Psoas muscle (tissue), 8 donors: ENCODE data around the gene PRTN3. TPM values are rescaled to one million over a fixed set of nuclear protein-coding genes. Genes with fewer than 3 reads are reported as not detected.

Experiments
- ATAC-seq, 4 donors: fragments of 200-7000 bp; cut with Tn5 transposase; one replicate each; pipeline ENCODE4 v1.9.1; 2020; ENCODE audit warnings: moderate library complexity in 3 of 4, mild to moderate bottlenecking in 2 of 4
- DNase-seq, 2 donors: peaks; one replicate each; pipeline ENCODE4 v3.0.0-alpha.2; 2020
- H3K27ac ChIP-seq: fragments of 200-600 bp; one replicate; pipeline ENCODE4 v1.8.0; 2022
- H3K27me3 ChIP-seq, 3 donors: fragments of 200-600 bp in 1 of 3; one replicate each; pipeline versions ENCODE4 v1.6.1 to v1.8.0; 2013 to 2022; ENCODE audit warnings: low read length in 2 of 3, mild to moderate bottlenecking in 2 of 3, moderate library complexity in 1 of 3; ENCODE audit not compliant: insufficient read depth in 3 of 3
- H3K36me3 ChIP-seq, 2 donors: fragments of 200-600 bp in 1 of 2; one replicate each; pipeline versions ENCODE4 v1.6.1 to v1.8.0; 2013 to 2022; ENCODE audit warnings: low read depth in 1 of 2, mild to moderate bottlenecking in 1 of 2, moderate library complexity in 1 of 2; ENCODE audit not compliant: insufficient read depth in 1 of 2
- H3K4me1 ChIP-seq: fragments of 200-600 bp; one replicate; pipeline ENCODE4 v1.8.0; 2022
- H3K4me3 ChIP-seq: fragments of 200-600 bp; one replicate; pipeline ENCODE4 v1.8.0; 2022; ENCODE audit warnings: mild to moderate bottlenecking
- H3K9me3 ChIP-seq: fragments of 200-600 bp; one replicate; pipeline ENCODE4 v1.8.0; 2022
- WGBS, 3 donors: extraction: QIAGEN DNeasy Blood & Tissue Kit; methylation state at CpG; one replicate each; pipeline versions ENCODE4 v1.1.6 to v1.1.7; 2013; 5-methylcytosine and 5-hydroxymethylcytosine counted together
- intact Hi-C, 2 donors: fragments of 100-400 bp; cut with DNase I; formaldehyde crosslinking; loops; one replicate each; pipeline versions ENCODE4 v1.11.0 to v1.14.2; 2022
- polyA plus RNA-seq, 3 donors: library from polyadenylated mRNA; stranded (reverse); fragments of 200-250 nt; gene quantifications; one replicate each; pipeline ENCODE4 v1.2.3, GENCODE V29; 2013
- total RNA-seq, 4 donors: library from RNA; stranded (reverse); fragmentation: NEBNext Ultra II Directional in 2 of 4; extraction: Animal tissue kit (Norgen Biotek cat#: 25700) in 2 of 4; gene quantifications; one replicate each; pipeline versions ENCODE4 v1.2.1 to v1.2.4, GENCODE V29; 2021 to 2023
- TF ChIP-seq, protein P1 (sequence below): fragments of 200-600 bp; IDR thresholded peaks from one replicate; pipeline ENCODE4 v1.8.0; 2022; ENCODE audit warnings: antibody characterized with exemption
- donor health status: healthy with polysubstance abuse.
- donor health status: DM: no; HTN: no; CAD: no; lungs with moderate emphysema.
- donor health status: Bipolar disorder and iron deficiency.
- donor health status: healthy.
- donor health status: DM: yes; HTN: yes; CAD: no.
- donor health status: DM: no; HTN: no; CAD: no.
- donor health status: DM: no; HTN: no; CAD: no.
- donor health status: DM: yes; HTN: yes; CAD: no.

Gene PRTN3
- total and polyA plus RNA-seq, 7 donors = 0.04 to 0.34 (median 0.14) TPM; not detected in 3

DNA sequence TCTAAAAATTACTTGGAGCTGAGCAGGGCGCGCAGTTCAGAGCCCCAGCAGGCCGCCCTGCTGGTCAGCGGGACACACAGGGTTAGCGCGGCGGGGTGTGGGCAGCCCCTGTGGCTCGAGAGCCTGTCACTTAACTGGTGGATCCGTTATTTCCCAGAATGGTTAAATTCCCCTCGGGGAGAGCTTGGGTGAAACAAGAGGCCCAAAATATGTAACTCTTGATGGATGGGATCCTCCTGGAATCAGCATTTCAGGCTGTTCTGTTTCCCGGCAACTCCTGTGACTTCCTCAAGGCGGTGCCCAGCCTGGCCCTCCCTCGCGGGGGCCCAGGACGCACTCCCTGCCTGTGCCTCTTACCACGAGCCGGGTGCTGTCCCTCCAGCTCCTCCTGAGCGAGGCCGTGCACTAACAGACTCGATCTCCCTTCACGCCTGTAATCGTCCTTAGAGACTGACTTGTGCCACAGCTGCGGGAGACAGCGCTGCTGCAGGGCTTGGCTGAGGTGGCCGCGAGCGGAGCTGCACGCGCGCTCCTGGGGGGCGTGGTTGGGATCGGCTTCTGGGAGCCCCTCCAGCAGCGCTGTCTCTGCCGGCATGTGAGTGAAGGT is 33.9 kb upstream of the PRTN3 start:
- Histone ChIP-seq H3K4me1 (peaks cover 20% of the 10 kb centered on the region), H3K27me3 (no peaks in the 10 kb centered on the region), H3K9me3 (no peaks in the 10 kb centered on the region), H3K4me3 (no peak overlapping the region), H3K27ac (no peak overlapping the region), H3K36me3 (peaks cover 24 to 90% of the 10 kb centered on the region in 2 donors)
- DNase-seq = no peak
- no peak for ATAC-seq
- WGBS, 3 donors = 73 to 82% (median 76%) methylated on average over 34 of the region's 34 CpGs
- intact Hi-C loops = no loop called here
- TF ChIP-seq, protein P1, sequence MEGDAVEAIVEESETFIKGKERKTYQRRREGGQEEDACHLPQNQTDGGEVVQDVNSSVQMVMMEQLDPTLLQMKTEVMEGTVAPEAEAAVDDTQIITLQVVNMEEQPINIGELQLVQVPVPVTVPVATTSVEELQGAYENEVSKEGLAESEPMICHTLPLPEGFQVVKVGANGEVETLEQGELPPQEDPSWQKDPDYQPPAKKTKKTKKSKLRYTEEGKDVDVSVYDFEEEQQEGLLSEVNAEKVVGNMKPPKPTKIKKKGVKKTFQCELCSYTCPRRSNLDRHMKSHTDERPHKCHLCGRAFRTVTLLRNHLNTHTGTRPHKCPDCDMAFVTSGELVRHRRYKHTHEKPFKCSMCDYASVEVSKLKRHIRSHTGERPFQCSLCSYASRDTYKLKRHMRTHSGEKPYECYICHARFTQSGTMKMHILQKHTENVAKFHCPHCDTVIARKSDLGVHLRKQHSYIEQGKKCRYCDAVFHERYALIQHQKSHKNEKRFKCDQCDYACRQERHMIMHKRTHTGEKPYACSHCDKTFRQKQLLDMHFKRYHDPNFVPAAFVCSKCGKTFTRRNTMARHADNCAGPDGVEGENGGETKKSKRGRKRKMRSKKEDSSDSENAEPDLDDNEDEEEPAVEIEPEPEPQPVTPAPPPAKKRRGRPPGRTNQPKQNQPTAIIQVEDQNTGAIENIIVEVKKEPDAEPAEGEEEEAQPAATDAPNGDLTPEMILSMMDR = no peak

DNA sequence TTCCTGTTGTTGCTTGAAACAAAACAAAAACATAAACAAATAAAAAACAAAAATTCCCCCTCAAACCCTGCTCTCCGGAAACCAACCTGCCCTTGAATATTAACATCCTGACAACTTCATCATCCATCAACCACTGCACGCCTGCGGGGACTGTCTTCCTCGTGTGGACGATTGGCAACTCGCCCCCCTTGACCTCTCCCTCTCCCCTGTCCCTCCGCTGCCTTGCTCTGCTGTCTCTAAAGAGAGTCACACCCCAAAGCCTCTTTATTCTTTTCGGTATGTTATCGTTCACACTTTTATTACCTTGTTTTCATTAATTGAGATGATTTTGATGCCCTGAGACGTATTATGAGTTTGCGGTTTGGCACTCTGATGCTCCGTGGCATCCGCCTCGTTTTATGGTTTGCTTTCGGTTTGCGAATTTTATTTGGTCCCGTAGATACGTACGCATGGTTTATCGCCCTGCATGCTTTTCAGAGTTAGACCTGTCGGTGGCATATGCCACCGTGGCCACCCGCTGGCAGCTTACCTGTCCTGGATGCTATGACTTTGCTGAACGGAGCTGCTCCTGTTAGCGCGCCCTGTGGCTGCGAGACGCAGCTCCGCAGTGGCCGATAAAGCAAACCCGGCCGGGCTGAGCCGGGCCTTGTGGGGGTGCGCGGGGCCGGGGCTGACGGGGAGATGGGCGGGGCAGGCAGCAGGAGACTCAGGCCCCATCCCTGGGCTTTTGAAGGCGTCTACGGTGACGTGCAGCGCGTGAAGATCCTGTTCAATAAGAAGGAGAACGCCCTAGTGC is 33.0 kb upstream of the PRTN3 start:
- TF ChIP-seq, protein P1 = no peak
- H3K9me3 ChIP-seq = no peaks in the 10 kb centered on the region
- no peaks in the 10 kb centered on the region for H3K27me3 ChIP-seq
- peaks cover 24 to 96% of the 10 kb centered on the region in 2 donors for H3K36me3 ChIP-seq
- DNase-seq (no peak), ATAC-seq (no peak)
- H3K4me1 ChIP-seq = peaks cover 11% of the 10 kb centered on the region
- intact Hi-C loops = no loop called here
- no peak overlapping the region for H3K27ac ChIP-seq
- 89 to 91% (median 89%) methylated on average over 38 to 44 of the region's 44 CpGs for WGBS, 3 donors
- no peak overlapping the region for H3K4me3 ChIP-seq

DNA sequence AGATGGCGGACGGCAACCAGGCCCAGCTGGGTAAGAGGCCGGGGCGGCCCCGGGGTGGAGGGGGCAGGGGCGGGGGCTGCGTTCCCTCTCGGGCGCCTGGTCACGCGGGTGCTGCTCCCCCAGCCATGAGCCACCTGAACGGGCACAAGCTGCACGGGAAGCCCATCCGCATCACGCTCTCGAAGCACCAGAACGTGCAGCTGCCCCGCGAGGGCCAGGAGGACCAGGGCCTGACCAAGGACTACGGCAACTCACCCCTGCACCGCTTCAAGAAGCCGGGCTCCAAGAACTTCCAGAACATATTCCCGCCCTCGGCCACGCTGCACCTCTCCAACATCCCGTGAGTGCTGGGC is 32.4 kb upstream of the PRTN3 start:
- Histone ChIP-seq H3K4me3 (no peak overlapping the region), H3K4me1 (peaks cover 5% of the 10 kb centered on the region), H3K27me3 (no peaks in the 10 kb centered on the region), H3K9me3 (no peaks in the 10 kb centered on the region), H3K27ac (no peak overlapping the region), H3K36me3 (peaks cover 21 to 97% of the 10 kb centered on the region in 2 donors)
- TF ChIP-seq, protein P1 = no peak
- ATAC-seq = no peak
- WGBS, 3 donors = 90 to 93% (median 90%) methylated on average over 25 to 26 of the region's 26 CpGs
- intact Hi-C loops = no loop called here
- DNase-seq = no peak

DNA sequence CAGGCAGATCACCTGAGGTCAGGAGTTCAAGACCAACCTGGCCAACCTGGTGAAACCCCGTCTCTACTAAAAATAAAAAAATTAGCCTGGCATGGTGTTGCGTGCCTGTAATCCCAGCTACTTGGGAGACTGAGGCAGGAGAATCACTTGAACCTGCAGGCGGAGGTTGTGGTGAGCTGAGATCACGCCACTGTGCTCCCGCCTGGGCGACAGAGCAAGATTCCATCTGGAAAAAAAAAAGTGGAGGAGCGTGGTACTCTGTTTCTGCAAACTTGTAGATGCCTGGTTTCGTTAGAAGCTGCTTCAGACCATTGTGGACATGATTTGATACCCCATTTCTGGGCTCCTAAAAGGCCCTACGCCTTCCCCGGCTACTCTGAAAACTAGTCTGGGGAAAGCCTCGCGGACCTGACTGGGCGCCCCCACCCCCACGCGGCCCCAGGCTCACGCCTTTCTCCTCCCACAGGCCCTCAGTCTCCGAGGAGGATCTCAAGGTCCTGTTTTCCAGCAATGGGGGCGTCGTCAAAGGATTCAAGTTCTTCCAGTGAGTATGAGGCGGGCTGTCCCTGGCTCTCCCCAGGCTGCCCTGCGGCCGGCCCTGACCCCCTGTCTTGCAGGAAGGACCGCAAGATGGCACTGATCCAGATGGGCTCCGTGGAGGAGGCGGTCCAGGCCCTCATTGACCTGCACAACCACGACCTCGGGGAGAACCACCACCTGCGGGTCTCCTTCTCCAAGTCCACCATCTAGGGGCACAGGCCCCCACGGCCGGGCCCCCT is 30.5 kb upstream of the PRTN3 start:
- 83 to 84% (median 83%) methylated on average over 30 of the region's 30 CpGs for WGBS, 3 donors
- no peaks in the 10 kb centered on the region for H3K27me3 ChIP-seq
- TF ChIP-seq, protein P1 = no peak
- no peak for DNase-seq
- H3K27ac ChIP-seq = no peak overlapping the region
- H3K36me3 ChIP-seq = peaks cover 16 to 78% of the 10 kb centered on the region in 2 donors
- no peak for ATAC-seq
- H3K4me3 ChIP-seq = no peak overlapping the region
- H3K4me1 ChIP-seq = peaks cover 5% of the 10 kb centered on the region
- intact Hi-C loops = no loop called here
- no peaks in the 10 kb centered on the region for H3K9me3 ChIP-seq
